Activated T-helper 1 cell treated with Interleukin-2 at 50 U/mL for 16 hours (primary cell): ENCODE results near the gene VDAC2.

Experiments
- DNase-seq: peaks from one replicate; pipeline ENCODE4 v3.0.0-alpha.2; 2020; ENCODE audit warnings: low read depth

VDAC2 gene

GRCh38 chr10:75253281-75254220 is 43.0 kb downstream of the VDAC2 start:
- DNase-seq, result no peak

GRCh38 chr10:75254739-75255138 is 44.1 kb downstream of the VDAC2 start:
- no peak for DNase-seq

- no peak for DNase-seq
Measured at GRCh38 chr10:75260990-75261389, 50.4 kb downstream of the VDAC2 start.

GRCh38 chr10:75261813-75262705 is 51.5 kb downstream of the VDAC2 start:
- DNase-seq, result no peak

GRCh38 chr10:75263806-75264205 is 53.2 kb downstream of the VDAC2 start:
- no peak for DNase-seq

- DNase-seq, result no peak
Measured at GRCh38 chr10:75265856-75266255, 55.3 kb downstream of the VDAC2 start.

GRCh38 chr10:75266945-75267344 is 56.3 kb downstream of the VDAC2 start:
- no peak for DNase-seq

- no peak for DNase-seq
Measured at GRCh38 chr10:75269605-75270004, 59.0 kb downstream of the VDAC2 start.

GRCh38 chr10:75272094-75272493 is 61.5 kb downstream of the VDAC2 start:
- DNase-seq, result no peak

- no peak for DNase-seq
Measured at GRCh38 chr10:75272896-75273295, 62.3 kb downstream of the VDAC2 start.

GRCh38 chr10:75276069-75276872 is 65.7 kb downstream of the VDAC2 start:
- no peak for DNase-seq

GRCh38 chr10:75280236-75280635 is 69.6 kb downstream of the VDAC2 start:
- DNase-seq, result no peak
